Superior temporal gyrus (tissue), 1 donor: Measurements from ENCODE around the gene ARMC5.

Source experiments
- DNase-seq: peaks from one replicate; pipeline ENCODE4 v3.0.0-alpha.2; 2016; ENCODE audit errors: extremely low spot score

ARMC5 gene

GRCh38 chr16:31461201-31461920 lies 2.1 kb downstream of the ARMC5 start:
- no peak for DNase-seq

- DNase-seq: no peak
These were observed 2.9 kb downstream of the ARMC5 start for GRCh38 chr16:31461921-31462804.

GRCh38 chr16:31464348-31464769 lies 5.1 kb downstream of the ARMC5 start:
- no peak for DNase-seq

GRCh38 chr16:31464781-31465260 lies 5.5 kb downstream of the ARMC5 start:
- no peak for DNase-seq

GRCh38 chr16:31465788-31466370 lies 6.6 kb downstream of the ARMC5 start:
- DNase-seq: no peak

- no peak for DNase-seq
These were observed 7.1 kb downstream of the ARMC5 start for GRCh38 chr16:31466381-31466841.

- DNase-seq: no peak
These were observed 8.0 kb downstream of the ARMC5 start for GRCh38 chr16:31467151-31467773.

GRCh38 chr16:31467858-31468257 lies 8.6 kb downstream of the ARMC5 start:
- DNase-seq: no peak

GRCh38 chr16:31470615-31471014 lies 11.3 kb downstream of the ARMC5 start:
- no peak for DNase-seq

GRCh38 chr16:31471241-31471874 lies 12.1 kb downstream of the ARMC5 start:
- no peak for DNase-seq

GRCh38 chr16:31471875-31472708 lies 12.8 kb downstream of the ARMC5 start, which contains the start of gene TGFB1I1:
TSS of gene TGFB1I1 (plus strand) at chr16:31472152. CDS start at chr16:31472189, 37 bp downstream.
- DNase-seq: no peak

- DNase-seq: no peak
These were observed 13.5 kb downstream of the ARMC5 start for GRCh38 chr16:31472709-31473203.

- no peak for DNase-seq
These were observed 14.1 kb downstream of the ARMC5 start for GRCh38 chr16:31473264-31473984.

- DNase-seq: no peak
These were observed 14.9 kb downstream of the ARMC5 start for GRCh38 chr16:31474173-31474714.

GRCh38 chr16:31474773-31475738 lies 15.8 kb downstream of the ARMC5 start:
- DNase-seq: no peak

- DNase-seq: no peak
These were observed 16.6 kb downstream of the ARMC5 start for GRCh38 chr16:31475946-31476302.

- DNase-seq: no peak
These were observed 17.3 kb downstream of the ARMC5 start for GRCh38 chr16:31476303-31477219.
